ENCODE results near the gene FAM53A.

FAM53A gene

GRCh38 chr4:1616557-1616930 is 67.6 kb downstream of the FAM53A start:
- no peaks in the 10 kb centered on the region for H3K27me3 ChIP-seq (ENCODE audit: insufficient read depth, low read length)
- no peaks in the 10 kb centered on the region for H3K4me1 ChIP-seq (ENCODE audit: control insufficient read depth, insufficient read depth, low read length, unreplicated experiment)
- no peaks in the 10 kb centered on the region for H3K36me3 ChIP-seq (ENCODE audit: insufficient read depth, low read length)
- no peak overlapping the region for H3K4me3 ChIP-seq (ENCODE audit: low read depth, low read length)
- no peak overlapping the region for H3K27ac ChIP-seq (ENCODE audit: low read depth, low read length)
- no peak overlapping the region for H2AFZ ChIP-seq (ENCODE audit: low read length, unreplicated experiment)
- H3K79me2 ChIP-seq (ENCODE audit: control insufficient read depth, insufficient read depth, low read length, unreplicated experiment) = no peaks in the 10 kb centered on the region

GRCh38 chr4:1615786-1616556 is 68.1 kb downstream of the FAM53A start:
- H3K36me3 ChIP-seq (ENCODE audit: insufficient read depth, low read length) = no peaks in the 10 kb centered on the region
- no peaks in the 10 kb centered on the region for H3K27me3 ChIP-seq (ENCODE audit: insufficient read depth, low read length)
- H3K4me1 ChIP-seq (ENCODE audit: control insufficient read depth, insufficient read depth, low read length, unreplicated experiment) = no peaks in the 10 kb centered on the region
- H3K4me3 ChIP-seq (ENCODE audit: low read depth, low read length) = no peak overlapping the region
- H2AFZ ChIP-seq (ENCODE audit: low read length, unreplicated experiment) = no peak overlapping the region
- no peak overlapping the region for H3K27ac ChIP-seq (ENCODE audit: low read depth, low read length)
- no peaks in the 10 kb centered on the region for H3K79me2 ChIP-seq (ENCODE audit: control insufficient read depth, insufficient read depth, low read length, unreplicated experiment)

GRCh38 chr4:1614854-1615595 is 69.1 kb downstream of the FAM53A start:
- Histone ChIP-seq H2AFZ (ENCODE audit: low read length, unreplicated experiment) (no peak overlapping the region), H3K79me2 (ENCODE audit: control insufficient read depth, insufficient read depth, low read length, unreplicated experiment) (no peaks in the 10 kb centered on the region), H3K4me3 (ENCODE audit: low read depth, low read length) (no peak overlapping the region), H3K27me3 (ENCODE audit: insufficient read depth, low read length) (no peaks in the 10 kb centered on the region), H3K36me3 (ENCODE audit: insufficient read depth, low read length) (no peaks in the 10 kb centered on the region), H3K27ac (ENCODE audit: low read depth, low read length) (no peak overlapping the region), H3K4me1 (ENCODE audit: control insufficient read depth, insufficient read depth, low read length, unreplicated experiment) (no peaks in the 10 kb centered on the region)

GRCh38 chr4:1614502-1614853 is 69.6 kb downstream of the FAM53A start:
- no peaks in the 10 kb centered on the region for H3K4me1 ChIP-seq (ENCODE audit: control insufficient read depth, insufficient read depth, low read length, unreplicated experiment)
- no peak overlapping the region for H3K27ac ChIP-seq (ENCODE audit: low read depth, low read length)
- H2AFZ ChIP-seq (ENCODE audit: low read length, unreplicated experiment) = no peak overlapping the region
- no peaks in the 10 kb centered on the region for H3K36me3 ChIP-seq (ENCODE audit: insufficient read depth, low read length)
- no peaks in the 10 kb centered on the region for H3K79me2 ChIP-seq (ENCODE audit: control insufficient read depth, insufficient read depth, low read length, unreplicated experiment)
- H3K27me3 ChIP-seq (ENCODE audit: insufficient read depth, low read length) = no peaks in the 10 kb centered on the region
- no peak overlapping the region for H3K4me3 ChIP-seq (ENCODE audit: low read depth, low read length)

- no peak overlapping the region for H3K4me3 ChIP-seq (ENCODE audit: low read depth, low read length)
- no peak overlapping the region for H2AFZ ChIP-seq (ENCODE audit: low read length, unreplicated experiment)
- no peaks in the 10 kb centered on the region for H3K27me3 ChIP-seq (ENCODE audit: insufficient read depth, low read length)
- no peak overlapping the region for H3K27ac ChIP-seq (ENCODE audit: low read depth, low read length)
- no peaks in the 10 kb centered on the region for H3K4me1 ChIP-seq (ENCODE audit: control insufficient read depth, insufficient read depth, low read length, unreplicated experiment)
- no peaks in the 10 kb centered on the region for H3K36me3 ChIP-seq (ENCODE audit: insufficient read depth, low read length)
- no peaks in the 10 kb centered on the region for H3K79me2 ChIP-seq (ENCODE audit: control insufficient read depth, insufficient read depth, low read length, unreplicated experiment)
These were observed 70.1 kb downstream of the FAM53A start for GRCh38 chr4:1614049-1614448.

GRCh38 chr4:1613099-1613495 is 71.0 kb downstream of the FAM53A start:
- no peak overlapping the region for H2AFZ ChIP-seq (ENCODE audit: low read length, unreplicated experiment)
- H3K79me2 ChIP-seq (ENCODE audit: control insufficient read depth, insufficient read depth, low read length, unreplicated experiment) = no peaks in the 10 kb centered on the region
- no peaks in the 10 kb centered on the region for H3K27me3 ChIP-seq (ENCODE audit: insufficient read depth, low read length)
- H3K36me3 ChIP-seq (ENCODE audit: insufficient read depth, low read length) = no peaks in the 10 kb centered on the region
- H3K4me3 ChIP-seq (ENCODE audit: low read depth, low read length) = no peak overlapping the region
- no peaks in the 10 kb centered on the region for H3K4me1 ChIP-seq (ENCODE audit: control insufficient read depth, insufficient read depth, low read length, unreplicated experiment)
- no peak overlapping the region for H3K27ac ChIP-seq (ENCODE audit: low read depth, low read length)

- Histone ChIP-seq H2AFZ (ENCODE audit: low read length, unreplicated experiment) (no peak overlapping the region), H3K4me3 (ENCODE audit: low read depth, low read length) (no peak overlapping the region), H3K27ac (ENCODE audit: low read depth, low read length) (no peak overlapping the region), H3K4me1 (ENCODE audit: control insufficient read depth, insufficient read depth, low read length, unreplicated experiment) (no peaks in the 10 kb centered on the region), H3K36me3 (ENCODE audit: insufficient read depth, low read length) (no peaks in the 10 kb centered on the region), H3K27me3 (ENCODE audit: insufficient read depth, low read length) (no peaks in the 10 kb centered on the region), H3K79me2 (ENCODE audit: control insufficient read depth, insufficient read depth, low read length, unreplicated experiment) (no peaks in the 10 kb centered on the region)
These were observed 71.6 kb downstream of the FAM53A start for GRCh38 chr4:1612278-1613098.

- Histone ChIP-seq H3K4me3 (ENCODE audit: low read depth, low read length) (no peak overlapping the region), H3K4me1 (ENCODE audit: control insufficient read depth, insufficient read depth, low read length, unreplicated experiment) (no peaks in the 10 kb centered on the region), H3K27ac (ENCODE audit: low read depth, low read length) (no peak overlapping the region), H3K27me3 (ENCODE audit: insufficient read depth, low read length) (no peaks in the 10 kb centered on the region), H2AFZ (ENCODE audit: low read length, unreplicated experiment) (no peak overlapping the region), H3K79me2 (ENCODE audit: control insufficient read depth, insufficient read depth, low read length, unreplicated experiment) (no peaks in the 10 kb centered on the region), H3K36me3 (ENCODE audit: insufficient read depth, low read length) (no peaks in the 10 kb centered on the region)
These were observed 72.6 kb downstream of the FAM53A start for GRCh38 chr4:1611501-1611870.

GRCh38 chr4:1610791-1611500 is 73.2 kb downstream of the FAM53A start:
- no peak overlapping the region for H3K4me3 ChIP-seq (ENCODE audit: low read depth, low read length)
- no peaks in the 10 kb centered on the region for H3K79me2 ChIP-seq (ENCODE audit: control insufficient read depth, insufficient read depth, low read length, unreplicated experiment)
- H3K4me1 ChIP-seq (ENCODE audit: control insufficient read depth, insufficient read depth, low read length, unreplicated experiment) = no peaks in the 10 kb centered on the region
- H2AFZ ChIP-seq (ENCODE audit: low read length, unreplicated experiment) = no peak overlapping the region
- H3K27ac ChIP-seq (ENCODE audit: low read depth, low read length) = no peak overlapping the region
- H3K27me3 ChIP-seq (ENCODE audit: insufficient read depth, low read length) = no peaks in the 10 kb centered on the region
- H3K36me3 ChIP-seq (ENCODE audit: insufficient read depth, low read length) = no peaks in the 10 kb centered on the region
